ENCODE data around the gene XRCC4.

The XRCC4 gene

DNA sequence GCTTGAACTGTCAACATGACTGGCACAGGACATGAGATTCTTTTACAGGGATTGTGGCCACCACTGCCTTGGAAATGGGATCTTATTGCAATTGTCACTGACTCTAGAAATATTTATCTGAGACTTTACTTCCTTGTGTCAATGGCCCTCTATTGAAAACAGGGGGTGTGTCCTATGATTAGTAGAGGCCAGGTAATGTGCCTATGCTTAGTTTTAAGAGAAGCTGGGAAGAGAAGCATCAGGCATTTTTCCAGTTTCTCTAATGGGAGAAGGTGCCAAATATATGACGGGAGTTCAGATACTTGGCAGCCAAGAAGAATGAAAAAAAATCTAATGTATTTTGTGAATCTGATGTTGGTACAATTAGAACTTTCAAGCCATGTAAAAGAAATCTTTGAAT, 320.3 kb downstream of the XRCC4 start:
- Histone ChIP-seq H3K4me1 (ENCODE audit: control insufficient read depth, insufficient read depth, low read length, unreplicated experiment) (peaks cover 12% of the 10 kb centered on the region), H3K36me3 (ENCODE audit: insufficient read depth, low read length) (no peaks in the 10 kb centered on the region), H3K4me3 (ENCODE audit: low read depth, low read length) (no peak overlapping the region), H2AFZ (ENCODE audit: low read length, unreplicated experiment) (no peak overlapping the region), H3K27ac (ENCODE audit: low read depth, low read length) (no peak overlapping the region), H3K27me3 (ENCODE audit: insufficient read depth, low read length) (no peaks in the 10 kb centered on the region), H3K79me2 (ENCODE audit: control insufficient read depth, insufficient read depth, low read length, unreplicated experiment) (no peaks in the 10 kb centered on the region)

DNA sequence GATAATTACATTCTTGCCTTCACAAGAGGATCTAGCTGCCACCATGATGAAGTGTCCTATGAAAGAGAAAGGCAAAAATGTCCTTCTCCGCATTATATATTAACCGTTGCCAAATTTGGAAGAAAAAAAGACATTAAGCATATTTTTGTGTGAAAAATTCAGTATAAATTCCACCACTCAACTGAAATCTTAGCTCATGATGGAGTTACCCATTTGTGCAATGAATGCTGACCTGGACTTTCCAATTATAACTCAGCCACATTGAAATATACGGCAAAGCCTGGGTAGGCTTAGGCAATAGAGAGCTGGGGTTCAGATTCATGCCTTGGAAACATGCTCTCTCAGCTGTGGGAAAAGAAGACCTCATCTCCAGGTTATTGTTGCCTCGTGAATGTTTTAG, 322.9 kb downstream of the XRCC4 start:
- no peak overlapping the region for H2AFZ ChIP-seq (ENCODE audit: low read length, unreplicated experiment)
- H3K27me3 ChIP-seq (ENCODE audit: insufficient read depth, low read length) = no peaks in the 10 kb centered on the region
- H3K27ac ChIP-seq (ENCODE audit: low read depth, low read length) = no peak overlapping the region
- peaks cover 12% of the 10 kb centered on the region for H3K4me1 ChIP-seq (ENCODE audit: control insufficient read depth, insufficient read depth, low read length, unreplicated experiment)
- H3K36me3 ChIP-seq (ENCODE audit: insufficient read depth, low read length) = no peaks in the 10 kb centered on the region
- H3K79me2 ChIP-seq (ENCODE audit: control insufficient read depth, insufficient read depth, low read length, unreplicated experiment) = no peaks in the 10 kb centered on the region
- no peak overlapping the region for H3K4me3 ChIP-seq (ENCODE audit: low read depth, low read length)

- Histone ChIP-seq H3K27ac (ENCODE audit: low read depth, low read length) (no peak overlapping the region), H3K79me2 (ENCODE audit: control insufficient read depth, insufficient read depth, low read length, unreplicated experiment) (no peaks in the 10 kb centered on the region), H2AFZ (ENCODE audit: low read length, unreplicated experiment) (no peak overlapping the region), H3K27me3 (ENCODE audit: insufficient read depth, low read length) (no peaks in the 10 kb centered on the region), H3K4me3 (ENCODE audit: low read depth, low read length) (no peak overlapping the region), H3K4me1 (ENCODE audit: control insufficient read depth, insufficient read depth, low read length, unreplicated experiment) (peaks cover 12% of the 10 kb centered on the region), H3K36me3 (ENCODE audit: insufficient read depth, low read length) (no peaks in the 10 kb centered on the region)
These were observed 323.4 kb downstream of the XRCC4 start for GRCh38 chr5:83400701-83401100.

GRCh38 chr5:83401122-83401731, 323.9 kb downstream of the XRCC4 start:
- Histone ChIP-seq H3K27ac (ENCODE audit: low read depth, low read length) (no peak overlapping the region), H3K36me3 (ENCODE audit: insufficient read depth, low read length) (no peaks in the 10 kb centered on the region), H3K79me2 (ENCODE audit: control insufficient read depth, insufficient read depth, low read length, unreplicated experiment) (no peaks in the 10 kb centered on the region), H2AFZ (ENCODE audit: low read length, unreplicated experiment) (peak overlapping the region; percentile 15), H3K4me1 (ENCODE audit: control insufficient read depth, insufficient read depth, low read length, unreplicated experiment) (peaks cover 12% of the 10 kb centered on the region), H3K27me3 (ENCODE audit: insufficient read depth, low read length) (no peaks in the 10 kb centered on the region), H3K4me3 (ENCODE audit: low read depth, low read length) (no peak overlapping the region)

DNA sequence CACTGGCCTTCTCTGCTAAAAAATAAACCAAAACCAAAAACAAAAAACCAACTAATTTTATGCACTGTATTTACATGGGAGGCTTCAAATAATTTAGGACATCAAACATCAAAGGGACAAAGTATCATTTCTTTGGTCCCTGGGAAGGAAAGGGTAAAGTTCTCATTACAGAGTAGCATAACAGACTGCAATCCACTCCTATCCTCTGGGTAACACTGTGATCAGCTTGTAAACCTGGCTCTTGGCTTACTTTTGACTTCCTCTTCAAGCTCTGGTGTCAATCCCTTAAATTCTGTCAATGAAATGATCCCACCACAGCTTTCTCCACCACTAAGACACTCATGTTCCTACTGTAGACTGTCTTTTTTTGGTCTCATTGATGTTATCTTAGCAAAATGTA, 324.4 kb downstream of the XRCC4 start:
- no peaks in the 10 kb centered on the region for H3K27me3 ChIP-seq (ENCODE audit: insufficient read depth, low read length)
- peaks cover 12% of the 10 kb centered on the region for H3K4me1 ChIP-seq (ENCODE audit: control insufficient read depth, insufficient read depth, low read length, unreplicated experiment)
- no peaks in the 10 kb centered on the region for H3K36me3 ChIP-seq (ENCODE audit: insufficient read depth, low read length)
- no peaks in the 10 kb centered on the region for H3K79me2 ChIP-seq (ENCODE audit: control insufficient read depth, insufficient read depth, low read length, unreplicated experiment)
- H3K27ac ChIP-seq (ENCODE audit: low read depth, low read length) = no peak overlapping the region
- peak overlapping the region; percentile 65 for H2AFZ ChIP-seq (ENCODE audit: low read length, unreplicated experiment)
- no peak overlapping the region for H3K4me3 ChIP-seq (ENCODE audit: low read depth, low read length)

All from ACC112 (cell line).